OCI-LY3 (cell line): ENCODE data around the gene LGI4.

ENCODE experiments used
- EZH2phosphoT487 ChIP-seq: fragments of 200-600 bp; shearing (Covaris generic); IDR thresholded peaks from 2 replicates; pipeline ENCODE4 v1.6.1; 2018; ENCODE audit warnings: antibody characterized with exemption, mixed run types, low read depth
- TF ChIP-seq, protein P1 (sequence below): fragments of 200-600, 300-600 bp; sonication (generic); IDR thresholded peaks from 2 replicates; pipeline ENCODE4 v1.5.1; 2014; ENCODE audit warnings: antibody characterized with exemption, low read length, low read depth

- TF ChIP-seq, protein P1, sequence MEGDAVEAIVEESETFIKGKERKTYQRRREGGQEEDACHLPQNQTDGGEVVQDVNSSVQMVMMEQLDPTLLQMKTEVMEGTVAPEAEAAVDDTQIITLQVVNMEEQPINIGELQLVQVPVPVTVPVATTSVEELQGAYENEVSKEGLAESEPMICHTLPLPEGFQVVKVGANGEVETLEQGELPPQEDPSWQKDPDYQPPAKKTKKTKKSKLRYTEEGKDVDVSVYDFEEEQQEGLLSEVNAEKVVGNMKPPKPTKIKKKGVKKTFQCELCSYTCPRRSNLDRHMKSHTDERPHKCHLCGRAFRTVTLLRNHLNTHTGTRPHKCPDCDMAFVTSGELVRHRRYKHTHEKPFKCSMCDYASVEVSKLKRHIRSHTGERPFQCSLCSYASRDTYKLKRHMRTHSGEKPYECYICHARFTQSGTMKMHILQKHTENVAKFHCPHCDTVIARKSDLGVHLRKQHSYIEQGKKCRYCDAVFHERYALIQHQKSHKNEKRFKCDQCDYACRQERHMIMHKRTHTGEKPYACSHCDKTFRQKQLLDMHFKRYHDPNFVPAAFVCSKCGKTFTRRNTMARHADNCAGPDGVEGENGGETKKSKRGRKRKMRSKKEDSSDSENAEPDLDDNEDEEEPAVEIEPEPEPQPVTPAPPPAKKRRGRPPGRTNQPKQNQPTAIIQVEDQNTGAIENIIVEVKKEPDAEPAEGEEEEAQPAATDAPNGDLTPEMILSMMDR, result no peak
- TF ChIP-seq EZH2phosphoT487, result no peak
Measured at GRCh38 chr19:35120898-35121297, 14.0 kb downstream of the LGI4 start.
